GM12878 (cell line): ENCODE data around the gene NAP1L4. TPM values are rescaled to one million over a fixed set of nuclear protein-coding genes. Genes with fewer than 3 reads are reported as not detected.

Source experiments
- ATAC-seq: fragments of 200-7000 bp; cut with Tn5 transposase; 3 replicates; pipeline ENCODE4 v1.9.1; 2020; ENCODE audit warnings: mild to moderate bottlenecking, moderate library complexity
- BruUV-seq: library from RNA; stranded (reverse); fragments of 400-500 nt; replicated peaks from 2 replicates; lab custom pipeline; 2021; lab: Mats Ljungman, UMichigan
- CTCF ChIA-PET: fragments of 300-600 bp; sonication (Branson Sonifier 250); formaldehyde crosslinking; extraction: SDS; loops from one replicate; lab custom pipeline; 2021; ENCODE audit warnings: inconsistent platforms; lab: Yijun Ruan, JAX
- POLR2A ChIA-PET: fragments of 350-600 bp; formaldehyde crosslinking; extraction: SDS; loops from one replicate; lab custom pipeline; 2021; ENCODE audit warnings: inconsistent platforms; lab: Charles Lee
- RAD21 ChIA-PET: fragments of 300-600 bp; sonication (Branson Sonifier 250); formaldehyde crosslinking; loops from one replicate; lab custom pipeline; 2023; ENCODE audit warnings: antibody characterized with exemption; ENCODE audit not compliant: unreplicated experiment; lab: Charles Lee
- SMC1A ChIA-PET: fragments of 300-600 bp; sonication (Branson Sonifier 250); formaldehyde crosslinking; loops from one replicate; lab custom pipeline; 2023; ENCODE audit not compliant: unreplicated experiment, uncharacterized antibody; lab: Charles Lee
- DNase-seq: peaks from one replicate; pipeline ENCODE4 v3.0.0-alpha.2; 2011; ENCODE audit warnings: low read depth, low spot score
- FAIRE-seq: peaks from 3 replicates; lab custom pipeline; 2011; peaks lifted over from hg19 to GRCh38; lab: Jason Lieb, UNC
- H2AFZ ChIP-seq: 2 replicates; pipeline ENCODE4 v1.6.0; 2011; ENCODE audit warnings: low read depth, low read length, control low read depth; ENCODE audit not compliant: control insufficient read depth
- H3K27ac ChIP-seq: 2 replicates; pipeline ENCODE4 v1.5.1; 2011; ENCODE audit warnings: control low read depth; ENCODE audit not compliant: control insufficient read depth, insufficient read depth
- H3K27me3 ChIP-seq, 2 experiments: replicated peaks in 1 of 2; 2 replicates each; pipeline versions ENCODE4 v1.6.0 to v1.6.1; 2011; ENCODE audit warnings: low read length in 1 of 2; ENCODE audit not compliant: control insufficient read depth in 2 of 2, insufficient read depth in 2 of 2
- H3K36me3 ChIP-seq, 2 experiments: 2 replicates each; pipeline ENCODE4 v1.5.1; 2011; ENCODE audit warnings: low read length in 1 of 2; ENCODE audit not compliant: control insufficient read depth in 2 of 2, insufficient read depth in 2 of 2
- H3K4me1 ChIP-seq: 2 replicates; pipeline ENCODE4 v1.6.1; 2011; ENCODE audit warnings: mild to moderate bottlenecking, low read length, moderate library complexity, mixed read lengths; ENCODE audit not compliant: control insufficient read depth, insufficient read depth
- H3K4me2 ChIP-seq: 2 replicates; pipeline ENCODE4 v1.6.0; 2011; ENCODE audit warnings: control low read depth; ENCODE audit not compliant: control insufficient read depth, insufficient read depth
- H3K4me3 ChIP-seq: fragments of 200-600 bp; sonication (generic); 2 replicates; pipeline ENCODE4 v1.5.1; 2016
- H3K79me2 ChIP-seq: 2 replicates; pipeline ENCODE4 v1.6.0; 2011; ENCODE audit warnings: low read length; ENCODE audit not compliant: control insufficient read depth, insufficient read depth
- H3K9ac ChIP-seq: 2 replicates; pipeline ENCODE4 v1.8.0; 2011; ENCODE audit warnings: low read length, control low read depth, mixed read lengths; ENCODE audit not compliant: control insufficient read depth, insufficient read depth
- H3K9me3 ChIP-seq: replicated peaks from 3 replicates; pipeline ENCODE4 v1.5.1; 2011; ENCODE audit warnings: mild to moderate bottlenecking, low read length; ENCODE audit not compliant: control insufficient read depth, insufficient read depth
- H4K20me1 ChIP-seq: 2 replicates; pipeline ENCODE4 v1.6.0; 2011; ENCODE audit not compliant: control insufficient read depth, insufficient read depth
- BCL3 ChIP-seq: IDR thresholded peaks from 2 replicates; pipeline ENCODE4 v1.6.1; 2011; ENCODE audit warnings: borderline replicate concordance, low read depth, mild to moderate bottlenecking, moderate library complexity, low read length; ENCODE audit not compliant: insufficient read depth, poor library complexity, severe bottlenecking
- CHD1 ChIP-seq: IDR thresholded peaks from 2 replicates; pipeline ENCODE4 v1.6.1; 2012; ENCODE audit warnings: low read depth, low read length, improper control_type of control experiment
- DPF2 ChIP-seq: fragments of 450-650 bp; IDR thresholded peaks from 2 replicates; pipeline ENCODE4 v1.6.1; 2017; ENCODE audit warnings: mild to moderate bottlenecking
- MTA3 ChIP-seq: IDR thresholded peaks from 2 replicates; pipeline ENCODE4 v1.6.1; 2012; ENCODE audit warnings: low read length, inconsistent platforms, borderline replicate concordance
- MXI1 ChIP-seq: fragments of 150-350 bp; IDR thresholded peaks from 2 replicates; pipeline ENCODE4 v1.6.1; 2011; ENCODE audit warnings: low read depth, mild to moderate bottlenecking, inconsistent platforms, low read length, improper control_type of control experiment
- POLR2A ChIP-seq: IDR thresholded peaks from 2 replicates; pipeline ENCODE4 v1.6.1; 2011; ENCODE audit warnings: low read depth, mild to moderate bottlenecking, low read length
- POLR2AphosphoS5 ChIP-seq: IDR thresholded peaks from 2 replicates; pipeline ENCODE4 v1.6.1; 2011; ENCODE audit warnings: mild to moderate bottlenecking, low read length, inconsistent platforms
- TAF1 ChIP-seq: IDR thresholded peaks from 2 replicates; pipeline ENCODE4 v1.6.1; 2011; ENCODE audit warnings: mild to moderate bottlenecking, low read depth, low read length, borderline replicate concordance
- TCF3 ChIP-seq: IDR thresholded peaks from 2 replicates; pipeline ENCODE4 v1.6.1; 2012; ENCODE audit warnings: low read depth, mild to moderate bottlenecking, low read length, borderline replicate concordance; ENCODE audit not compliant: insufficient read depth
- YY1 ChIP-seq: IDR thresholded peaks from 2 replicates; pipeline ENCODE4 v1.6.1; 2011; ENCODE audit warnings: low read depth, mild to moderate bottlenecking, low read length
- ZZZ3 ChIP-seq: IDR thresholded peaks from 2 replicates; pipeline ENCODE4 v1.6.1; 2011; ENCODE audit warnings: low read depth; ENCODE audit not compliant: control insufficient read depth, insufficient read length
- WGBS: methylation state at CpG from one replicate; pipeline ENCODE4 v1.1.6; 2016; ENCODE audit warnings: low lambda C conversion rate; ENCODE audit not compliant: insufficient replicate concordance, insufficient coverage; ENCODE audit errors: missing lambda C conversion rate; 5-methylcytosine and 5-hydroxymethylcytosine counted together
- in situ Hi-C: fragments of 300-500 bp; cut with MboI; formaldehyde crosslinking; loops from 9 replicates; pipeline ENCODE4 v1.14.3; 2018; ENCODE audit warnings: mixed read lengths
- intact Hi-C: fragments of 100-400 bp; cut with micrococcal nuclease; formaldehyde crosslinking; loops from one replicate; pipeline ENCODE4 v1.14.2; 2022; ENCODE audit not compliant: unreplicated experiment
- polyA plus RNA-seq, 11 experiments: library from polyadenylated mRNA; depleted of rRNA in 4 of 11; unstranded in 6 of 11; stranded (reverse) in 5 of 11; fragments of >200 nt; fragmentation: Nextera tagmentation in 4 of 11; fragmentation: Illumina TruSeq in 1 of 11; extraction: Ambion mirVana in 4 of 11; extraction: Trizol in 1 of 11; gene quantifications; 1 replicate in 1 of 11; 2 replicates in 10 of 11; pipeline versions ENCODE4 v1.2.1 to v1.2.3, GENCODE V29; 2011 to 2016; ENCODE audit warnings: inconsistent platforms in 2 of 11, missing spikeins in 2 of 11, low read depth in 1 of 11
- total RNA-seq, 4 experiments: library from RNA; depleted of rRNA in 3 of 4; stranded (reverse); fragments of >200 nt in 3 of 4; fragmentation: Illumina TruSeq in 1 of 4; extraction: Trizol in 1 of 4; gene quantifications; 2 replicates each; pipeline versions ENCODE4 v1.2.1 to v1.2.3, GENCODE V29; 2013 to 2021

Gene NAP1L4
- total and polyA plus RNA-seq, 10 of the 15 experiments (the other 5 are each of a cell fraction or from before 2014, with no cell fraction given) = 24.8 to 198 (median 114) TPM

GRCh38 chr11:2990617-2991451, 1.3 kb downstream of the NAP1L4 start:
- TF ChIP-seq YY1 (peak; percentile 89), MXI1 (0 out of 2 replicates have a peak, but pooled peaks have one; percentile 20), POLR2AphosphoS5 (peak; percentile 67; the same call in 1 of the 2 replicates), POLR2A (peak; percentile 77), DPF2 (no peak), BCL3 (no peak), TCF3 (no peak), CHD1 (0 out of 2 replicates have a peak, but pooled peaks have one; percentile 37), ZZZ3 (no peak), MTA3 (no peak), TAF1 (peak; percentile 54; the same call in 1 of the 2 replicates)
- TF ChIP-seq, all 136 proteins: peak for 6
- peak; percentile 16 for ATAC-seq
- under 1% methylated on average over 17 of the region's 17 CpGs for WGBS
- H3K27me3 ChIP-seq = no peaks in the 10 kb centered on the region
- H3K79me2 ChIP-seq = peaks cover 62% of the 10 kb centered on the region
- no peak for DNase-seq
- POLR2A ChIA-PET = interaction anchor here (0.6 to 3.3 kb wide), 7 partner anchors 10 to 590 kb away, joined by 3 to 34 read pairs (median 4); partner anchors contain the start of gene TSSC4
- peak overlapping the region; percentile 77 for H3K9ac ChIP-seq
- CTCF ChIA-PET = interaction anchor here (0.7 to 3.6 kb wide), 8 partner anchors 11 to 456 kb away, joined by 3 to 30 read pairs (median 8); partner anchors contain the start of gene PHLDA2
- SMC1A ChIA-PET = interaction anchor here (1.0 to 3.1 kb wide), 12 partner anchors 10 to 103 kb away, joined by 3 to 29 read pairs (median 6); no protein-coding TSS in a partner anchor
- H3K36me3 ChIP-seq = peaks cover 0 to 7% of the 10 kb centered on the region in 2 experiments; a peak in 3 of 4 replicates
- intact Hi-C loops (loop anchor here (5.0 kb wide), 1 partner anchor 66 kb away; the partner anchor contains the start of gene CARS1), in situ Hi-C loops (no loop called here)
- H4K20me1 ChIP-seq = peaks cover 6% of the 10 kb centered on the region; the same call in 1 of the 2 replicates
- peak overlapping the region; percentile 84 for H3K27ac ChIP-seq
- peak overlapping the region; percentile 97 for H3K4me3 ChIP-seq
- peaks cover 6% of the 10 kb centered on the region for H3K4me1 ChIP-seq
- peak overlapping the region; percentile 96 for H3K4me2 ChIP-seq
- no peak overlapping the region for H2AFZ ChIP-seq
- no peak for FAIRE-seq
- RAD21 ChIA-PET = interaction anchor here (0.6 to 4.8 kb wide), 9 partner anchors 11 to 137 kb away, joined by 3 to 42 read pairs (median 4); no protein-coding TSS in a partner anchor
- no peaks in the 10 kb centered on the region for H3K9me3 ChIP-seq
- BruUV-seq = no TSS peak
